Activated CD8-positive, alpha-beta memory T cell treated with anti-CD3 and anti-CD28 coated beads for 1 hour (primary cell): ENCODE results near the gene TXNDC9.
"Not testable (repeated sequence)": the region's sequence is repeated elsewhere in the genome, so short reads cannot be mapped to it uniquely, and the experiment has no call there.

ENCODE experiments used
- DNase-seq, 2 donors: peaks; one replicate each; pipeline ENCODE4 v3.0.0-alpha.2; 2020; ENCODE audit warnings: low read depth in 1 of 2; ENCODE audit errors: extremely low read depth in 1 of 2

Gene TXNDC9

DNA sequence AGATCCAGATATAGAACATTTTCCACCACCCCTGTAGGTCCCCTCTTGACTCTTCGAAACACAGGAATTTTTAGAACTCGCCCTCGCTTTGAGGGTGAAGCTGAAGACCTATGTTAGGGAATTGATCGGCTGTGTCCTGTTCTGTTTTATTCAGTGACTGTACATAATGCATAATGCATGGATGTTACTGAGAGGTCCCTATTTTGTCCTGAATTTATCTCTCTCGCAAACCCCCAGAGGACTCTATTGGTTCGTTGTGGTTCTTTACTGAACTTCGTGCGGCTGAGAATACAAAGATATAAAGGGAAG is 625 bp upstream of the TXNDC9 start:
- no peak for DNase-seq

DNA sequence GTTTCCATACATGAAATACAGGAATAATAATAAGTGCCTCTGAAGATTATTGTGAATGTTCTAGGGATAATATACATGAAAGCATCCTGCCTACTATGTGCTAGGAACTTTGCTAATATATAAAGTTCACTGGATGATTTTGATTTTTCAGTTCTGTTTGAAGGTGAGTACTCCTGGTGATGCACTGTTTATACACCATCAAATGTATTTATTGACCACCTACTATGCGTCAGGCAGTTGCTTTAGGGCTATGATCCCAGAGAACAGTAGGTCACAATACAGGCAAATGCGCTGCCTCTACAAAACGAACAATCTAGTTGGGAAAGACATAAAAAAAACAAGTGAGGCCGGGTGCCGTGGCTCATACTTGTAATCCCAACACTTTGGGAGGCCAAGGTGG is 10.7 kb downstream of the TXNDC9 start:
- no peak for DNase-seq

DNA sequence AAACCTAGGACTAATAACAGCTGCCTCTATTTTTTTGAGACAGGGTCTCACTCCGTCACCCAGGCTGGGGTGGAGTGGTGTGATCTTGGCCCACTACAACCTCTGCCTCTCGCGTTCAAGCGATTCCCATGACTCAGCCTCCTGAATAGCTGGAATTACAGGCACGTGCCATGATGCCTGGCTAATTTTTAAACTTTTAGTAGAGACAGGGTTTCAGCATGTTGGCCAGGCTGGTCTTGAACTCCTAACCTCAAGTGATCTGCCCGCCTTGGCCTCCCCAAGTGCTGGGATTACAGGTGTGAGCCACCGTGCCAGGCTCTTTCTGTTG is 18.3 kb downstream of the TXNDC9 start:
- not testable (repeated sequence) for DNase-seq

DNA sequence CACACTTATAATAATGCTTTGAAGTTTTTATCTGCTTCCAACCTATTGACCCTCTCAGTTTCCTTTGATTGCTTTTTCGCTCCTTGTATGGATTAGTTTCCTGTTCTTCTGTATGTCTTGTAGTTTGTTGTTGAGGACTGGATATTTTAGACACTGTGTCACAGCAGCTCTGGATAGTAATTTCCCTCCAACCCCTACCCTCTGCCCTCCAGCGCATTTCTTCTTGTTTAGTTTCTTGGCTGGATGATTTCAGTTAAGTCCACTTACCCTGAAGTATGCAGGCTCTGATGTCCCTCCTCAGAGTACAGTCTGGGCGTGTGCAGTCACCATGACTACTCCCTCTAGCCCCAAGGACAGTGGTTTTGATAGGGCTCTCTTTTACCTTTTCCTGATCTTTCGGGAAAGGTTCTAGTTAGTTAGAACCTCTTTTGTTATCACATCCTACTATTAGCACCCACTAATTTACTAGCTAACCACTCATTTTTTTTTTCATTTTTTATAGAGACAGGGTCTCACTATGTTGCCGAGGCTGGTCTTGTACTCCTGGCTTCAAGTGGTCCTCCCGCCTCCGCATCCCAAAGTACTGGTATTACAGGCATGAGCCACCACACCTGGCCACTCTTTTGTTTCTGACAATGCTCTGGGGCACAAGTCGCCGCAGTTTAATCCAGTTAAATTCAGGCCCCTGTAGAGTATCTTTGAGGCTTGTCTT is 18.8 kb downstream of the TXNDC9 start:
- no peak for DNase-seq

DNA sequence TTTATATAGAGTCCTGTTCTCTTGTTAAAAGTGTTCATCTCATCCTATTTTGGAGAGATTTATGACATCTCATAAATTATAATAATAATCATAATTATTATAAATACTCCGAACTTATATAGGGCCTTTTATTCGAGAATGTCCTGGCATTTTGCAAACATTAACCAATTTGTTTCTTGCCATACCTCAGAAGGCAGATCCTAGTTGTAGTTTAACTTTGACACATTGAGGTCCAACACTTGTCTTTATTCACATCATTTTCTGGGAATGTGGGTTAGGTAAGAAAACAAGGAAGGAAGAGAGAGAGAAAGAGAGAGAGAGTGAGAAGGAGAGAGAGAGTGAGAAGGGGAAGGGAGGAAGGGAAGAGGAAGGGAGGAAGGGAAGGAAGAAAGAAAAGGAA is 35.0 kb downstream of the TXNDC9 start, which contains the start of gene LYG1:
Gene LYG1 (minus strand): TSS at position 101 of the 400 bp plus-strand sequence. CDS start 5,527 bp downstream, outside the sequence.
- DNase-seq = not testable (repeated sequence)

DNA sequence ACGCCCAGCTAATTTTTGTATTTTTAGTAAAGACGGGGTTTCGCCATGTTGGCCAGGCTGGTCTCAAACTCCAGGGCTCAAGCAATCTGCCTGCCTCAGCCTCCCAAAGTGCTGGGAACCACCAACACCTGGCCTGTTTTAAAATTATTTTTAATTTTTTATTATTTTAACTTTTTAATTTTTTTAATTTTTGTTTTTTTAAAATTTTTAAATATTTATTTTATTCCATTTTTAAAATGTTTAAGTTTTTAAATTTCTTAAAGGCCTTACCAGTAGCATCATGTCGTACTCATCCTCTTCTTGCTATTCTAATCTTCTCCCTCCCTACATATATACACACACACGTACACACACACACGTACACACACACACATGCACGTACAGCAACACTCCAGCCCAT is 36.6 kb downstream of the TXNDC9 start:
- DNase-seq = no peak

DNA sequence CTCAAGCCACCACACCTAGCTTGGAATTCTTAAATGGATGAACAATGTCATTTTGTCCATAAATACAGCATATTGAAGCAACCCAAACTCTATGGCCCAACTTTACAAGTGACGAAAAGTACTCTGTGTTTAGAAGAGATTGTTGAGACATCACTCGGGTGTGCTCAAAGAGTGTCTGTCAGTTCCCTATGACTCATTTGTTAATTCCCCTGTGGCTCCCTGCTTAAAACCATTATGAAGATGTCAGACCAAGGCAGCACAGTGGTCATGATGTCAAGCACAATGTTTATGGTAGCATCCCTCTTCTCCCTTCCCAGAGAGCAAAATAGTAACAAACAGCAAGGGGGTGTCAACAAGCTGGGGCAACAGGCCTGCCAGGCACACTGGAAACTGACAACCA is 38.1 kb downstream of the TXNDC9 start:
- DNase-seq = no peak

DNA sequence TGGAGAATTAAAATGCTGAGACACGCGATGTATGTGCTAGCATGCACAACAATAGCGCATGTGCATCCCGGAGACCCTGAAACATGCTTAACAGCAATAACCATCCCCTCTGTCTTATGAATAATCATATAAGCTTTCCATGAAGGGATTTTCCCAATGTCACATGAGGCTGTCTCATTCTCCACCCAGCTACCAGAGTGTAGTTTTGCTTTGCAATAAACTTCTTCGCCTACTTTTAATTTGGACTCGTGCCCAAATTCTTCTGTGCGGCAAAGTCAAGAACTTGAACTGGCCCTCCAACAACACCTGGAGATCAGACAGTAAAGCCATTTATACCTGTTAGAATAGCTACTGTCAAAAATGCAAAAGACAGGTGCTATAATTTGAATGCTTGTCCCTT is 50.6 kb downstream of the TXNDC9 start:
- DNase-seq = no peak

DNA sequence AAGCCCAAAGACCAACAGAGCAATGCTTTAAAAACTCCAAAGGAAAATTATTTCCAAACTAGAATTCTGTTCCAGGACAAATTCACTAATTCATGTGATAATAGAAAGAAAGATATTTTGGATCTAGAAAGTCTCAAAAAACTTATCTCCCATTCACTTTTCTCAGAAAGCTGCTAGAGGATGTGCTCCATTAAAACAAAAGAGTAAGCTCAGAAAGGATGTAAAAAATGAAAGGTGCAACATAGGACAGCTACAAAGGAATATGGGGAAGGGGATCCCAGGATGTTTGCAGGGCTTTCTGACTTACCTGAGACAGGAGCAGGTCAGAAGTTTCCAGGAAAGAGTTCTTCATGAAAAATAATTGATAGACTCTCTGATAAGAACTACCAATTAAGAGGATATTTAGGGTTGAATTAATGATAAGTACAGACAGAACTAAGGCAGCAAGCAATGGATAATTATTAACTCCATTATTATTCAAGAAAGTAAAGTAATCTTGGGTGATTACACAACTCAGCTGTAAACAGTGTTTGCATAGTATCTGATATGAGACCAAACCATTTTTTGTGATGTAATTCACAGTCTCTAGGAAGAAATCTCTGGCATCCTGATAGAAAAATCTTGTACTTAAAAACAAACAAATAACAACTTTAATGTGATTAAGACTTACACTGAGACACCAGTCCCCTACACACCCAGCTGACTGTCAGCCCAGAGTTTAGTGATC is 56.0 kb downstream of the TXNDC9 start:
- DNase-seq = no peak

DNA sequence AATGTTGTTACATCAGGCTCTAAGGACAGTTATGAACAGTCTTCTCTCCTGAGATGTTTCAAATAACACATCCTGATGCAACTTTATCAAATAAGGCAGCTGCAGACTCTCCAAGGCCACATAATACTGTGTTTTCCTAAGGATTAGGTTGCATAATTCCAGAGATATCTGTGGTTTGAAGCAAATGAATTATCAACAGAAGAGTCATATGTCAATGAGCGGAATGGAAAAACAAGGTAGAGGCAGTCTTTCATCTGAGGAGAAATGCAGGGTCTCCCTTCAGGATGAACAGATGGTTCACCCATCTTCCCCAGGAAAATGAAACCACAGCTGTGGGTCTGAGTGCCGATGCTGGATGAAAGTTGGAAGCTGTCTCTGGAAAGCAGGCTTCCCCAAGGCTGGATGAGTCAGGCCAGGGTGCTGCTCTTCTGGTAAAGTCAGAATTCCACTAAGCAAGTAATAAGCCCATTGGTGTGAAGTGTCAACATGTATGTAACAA is 57.3 kb downstream of the TXNDC9 start:
- no peak for DNase-seq

DNA sequence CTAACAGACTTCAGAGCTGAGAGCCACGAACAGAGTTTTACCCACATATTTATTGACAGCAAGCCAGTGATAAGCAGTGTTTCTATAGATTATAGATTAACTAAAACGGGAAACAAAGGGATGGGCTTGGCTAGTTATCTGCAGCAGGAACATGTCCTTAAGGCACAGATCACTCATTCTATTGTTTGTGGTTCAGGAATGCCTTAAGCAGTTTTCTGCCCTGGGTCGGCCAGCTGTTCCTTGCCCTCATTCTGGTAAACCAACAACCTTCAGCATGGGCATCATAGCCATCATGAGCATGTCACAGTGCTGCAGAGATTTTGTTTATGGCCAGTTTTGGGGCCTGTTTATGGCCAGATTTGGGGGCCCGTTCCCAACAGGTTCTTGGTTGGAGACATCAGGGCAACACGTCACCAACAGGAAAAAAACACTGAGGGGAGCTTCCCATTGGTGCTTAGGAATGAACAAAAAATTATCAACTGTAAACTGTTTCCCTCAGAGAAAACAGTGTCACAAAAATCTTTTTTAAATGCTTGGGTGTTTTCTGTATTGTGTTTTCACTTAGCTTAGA is 57.9 kb downstream of the TXNDC9 start:
- not testable (repeated sequence) for DNase-seq

DNA sequence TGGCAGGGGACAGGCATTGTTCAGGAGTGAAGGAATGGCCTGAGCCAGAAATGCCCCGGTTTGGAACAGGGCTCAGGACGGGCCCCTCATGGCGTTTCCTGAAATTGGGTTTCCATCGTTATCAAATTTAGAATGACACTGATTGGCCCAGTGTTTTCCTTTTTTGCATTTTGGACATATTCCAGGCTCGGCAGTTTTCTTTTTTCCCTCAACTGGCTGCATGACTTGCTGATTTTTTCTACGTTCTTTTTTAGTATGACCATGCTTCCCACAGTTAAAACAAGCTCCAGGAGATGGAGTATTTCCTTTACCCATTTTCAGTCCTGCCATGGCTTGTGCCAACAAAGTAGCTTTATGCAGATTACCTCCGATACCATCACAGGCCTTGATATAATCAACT is 60.3 kb downstream of the TXNDC9 start:
- no peak for DNase-seq
